GM06990 (cell line): ENCODE measurements around the gene MYOF.

Source experiments
- DNase-seq: peaks from one replicate; pipeline ENCODE4 v3.0.0-alpha.2; 2011; ENCODE audit not compliant: insufficient read length; ENCODE audit errors: extremely low read depth
- H3K27me3 ChIP-seq: replicated peaks from 2 replicates; pipeline ENCODE4 v1.6.0; 2011; ENCODE audit warnings: low read length; ENCODE audit not compliant: control insufficient read depth, insufficient read depth
- H3K36me3 ChIP-seq: 2 replicates; pipeline ENCODE4 v1.5.1; 2011; ENCODE audit warnings: low read length; ENCODE audit not compliant: control insufficient read depth, insufficient read depth
- H3K4me3 ChIP-seq: replicated peaks from 2 replicates; pipeline ENCODE4 v1.5.1; 2011; ENCODE audit warnings: low read depth, mild to moderate bottlenecking, control low read depth, low read length
- TF ChIP-seq, protein P1 (sequence below): IDR thresholded peaks from 2 replicates; pipeline ENCODE4 v1.5.1; 2011; ENCODE audit warnings: low read length, control low read depth, mild to moderate bottlenecking, inconsistent platforms; ENCODE audit not compliant: insufficient read depth, poor library complexity, severe bottlenecking

The MYOF gene

DNA sequence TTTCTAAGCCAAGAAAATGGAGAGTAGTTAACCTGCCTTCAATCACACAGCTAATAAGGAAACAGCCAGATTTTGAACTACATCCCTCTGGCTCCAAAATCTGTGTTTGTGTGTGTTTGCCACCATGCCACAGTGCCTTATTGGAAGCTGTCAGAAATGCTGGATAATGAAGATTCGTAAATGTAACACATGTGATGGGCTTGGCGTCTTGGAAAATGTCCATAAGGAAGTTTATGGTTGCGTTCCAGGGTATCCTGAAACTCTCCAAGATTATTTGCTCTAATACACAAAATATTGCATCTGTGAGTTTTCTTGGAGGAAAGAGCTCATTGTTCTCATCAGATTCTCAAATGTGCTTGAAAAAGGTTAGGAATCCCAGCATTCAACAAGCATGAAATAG is 22.7 kb downstream of the MYOF start:
- DNase-seq, result no peak
- Histone ChIP-seq H3K36me3 (no peaks in the 10 kb centered on the region), H3K4me3 (no peak overlapping the region), H3K27me3 (no peaks in the 10 kb centered on the region)
- TF ChIP-seq, protein P1, sequence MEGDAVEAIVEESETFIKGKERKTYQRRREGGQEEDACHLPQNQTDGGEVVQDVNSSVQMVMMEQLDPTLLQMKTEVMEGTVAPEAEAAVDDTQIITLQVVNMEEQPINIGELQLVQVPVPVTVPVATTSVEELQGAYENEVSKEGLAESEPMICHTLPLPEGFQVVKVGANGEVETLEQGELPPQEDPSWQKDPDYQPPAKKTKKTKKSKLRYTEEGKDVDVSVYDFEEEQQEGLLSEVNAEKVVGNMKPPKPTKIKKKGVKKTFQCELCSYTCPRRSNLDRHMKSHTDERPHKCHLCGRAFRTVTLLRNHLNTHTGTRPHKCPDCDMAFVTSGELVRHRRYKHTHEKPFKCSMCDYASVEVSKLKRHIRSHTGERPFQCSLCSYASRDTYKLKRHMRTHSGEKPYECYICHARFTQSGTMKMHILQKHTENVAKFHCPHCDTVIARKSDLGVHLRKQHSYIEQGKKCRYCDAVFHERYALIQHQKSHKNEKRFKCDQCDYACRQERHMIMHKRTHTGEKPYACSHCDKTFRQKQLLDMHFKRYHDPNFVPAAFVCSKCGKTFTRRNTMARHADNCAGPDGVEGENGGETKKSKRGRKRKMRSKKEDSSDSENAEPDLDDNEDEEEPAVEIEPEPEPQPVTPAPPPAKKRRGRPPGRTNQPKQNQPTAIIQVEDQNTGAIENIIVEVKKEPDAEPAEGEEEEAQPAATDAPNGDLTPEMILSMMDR, result no peak

DNA sequence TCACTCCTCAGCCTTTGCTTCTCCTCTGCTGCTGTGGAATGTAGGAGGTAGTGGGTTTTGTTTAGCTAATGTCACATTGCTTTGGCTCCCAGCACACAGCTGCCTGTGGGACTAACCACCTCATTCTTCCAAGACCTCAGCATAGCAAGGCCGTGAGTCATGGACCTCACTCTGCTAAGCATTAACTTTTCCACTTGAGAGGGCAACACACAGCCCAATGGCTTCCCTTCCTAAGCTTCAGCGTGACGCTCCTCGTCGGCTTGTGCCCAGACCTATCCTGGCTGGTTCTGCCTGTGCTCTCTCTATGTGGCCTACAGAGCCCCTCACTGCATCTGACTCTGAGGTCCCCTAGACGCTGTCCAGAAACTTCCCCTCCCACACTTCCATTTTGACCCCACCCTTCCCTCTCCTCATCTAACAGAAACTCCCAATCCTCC is 23.3 kb downstream of the MYOF start:
- Histone ChIP-seq H3K4me3 (no peak overlapping the region), H3K36me3 (no peaks in the 10 kb centered on the region), H3K27me3 (no peaks in the 10 kb centered on the region)
- TF ChIP-seq, protein P1, result no peak
- DNase-seq, result no peak

DNA sequence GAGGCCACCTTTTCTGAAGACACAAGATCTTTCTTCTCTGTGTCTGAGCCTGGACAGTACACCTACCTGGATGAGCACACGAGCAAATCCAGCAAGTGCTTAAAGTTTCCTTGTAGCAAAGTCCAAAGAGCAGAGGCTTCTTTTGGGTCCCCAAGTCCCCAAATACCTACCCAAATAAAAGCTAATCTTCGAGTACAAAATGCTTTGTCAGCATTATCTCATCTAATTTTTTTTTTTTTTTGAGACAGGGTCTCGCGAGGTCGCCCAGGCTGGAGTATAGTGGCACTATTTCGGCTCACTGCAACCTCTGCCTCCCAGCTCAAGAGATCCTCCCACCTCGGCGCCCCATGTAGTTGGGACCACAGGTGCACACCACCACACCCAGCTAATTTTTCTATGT is 24.6 kb downstream of the MYOF start:
- Histone ChIP-seq H3K27me3 (no peaks in the 10 kb centered on the region), H3K36me3 (no peaks in the 10 kb centered on the region), H3K4me3 (no peak overlapping the region)
- no peak for DNase-seq
- TF ChIP-seq, protein P1, result no peak

DNA sequence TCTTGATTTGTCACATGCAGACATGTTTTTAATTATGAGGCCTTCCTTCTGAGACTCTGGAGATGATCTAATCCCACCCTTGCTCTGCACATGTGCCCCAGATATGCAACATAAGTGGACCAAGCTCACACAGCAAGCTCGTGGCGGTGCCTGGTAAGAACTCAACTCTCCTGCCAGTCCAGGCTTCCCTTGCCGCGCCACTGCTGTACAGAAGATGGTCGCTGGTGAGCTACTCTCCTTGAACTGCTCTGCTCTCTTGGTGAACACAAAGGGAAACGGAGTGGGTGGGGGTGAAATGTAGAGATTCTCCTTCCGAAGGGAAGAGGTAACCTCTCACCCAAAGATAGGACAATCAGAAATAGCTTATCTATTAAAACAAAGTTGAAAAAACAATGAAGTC is 25.7 kb downstream of the MYOF start:
- Histone ChIP-seq H3K4me3 (no peak overlapping the region), H3K27me3 (no peaks in the 10 kb centered on the region), H3K36me3 (no peaks in the 10 kb centered on the region)
- TF ChIP-seq, protein P1, result no peak
- no peak for DNase-seq

DNA sequence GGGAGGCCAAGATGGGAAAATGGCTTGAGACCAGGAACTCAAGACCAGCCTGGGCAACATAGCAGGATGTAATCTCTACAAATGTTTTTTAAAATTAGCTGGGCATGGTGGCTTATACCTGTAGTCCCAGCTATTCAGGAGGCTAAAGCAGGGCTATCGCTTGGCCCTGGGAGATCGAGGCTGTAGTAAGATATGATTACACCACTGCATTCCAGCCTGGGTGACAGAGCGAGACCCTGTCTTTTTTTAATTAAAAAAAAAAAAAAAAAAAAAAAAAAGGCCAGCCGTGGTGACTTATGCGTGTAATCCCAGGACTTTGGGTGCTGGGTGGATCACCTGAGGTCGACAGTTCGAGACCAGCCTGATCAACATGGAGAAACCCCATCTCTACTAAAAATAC is 27.4 kb downstream of the MYOF start:
- DNase-seq, result no peak
- TF ChIP-seq, protein P1, result no peak
- Histone ChIP-seq H3K27me3 (no peaks in the 10 kb centered on the region), H3K4me3 (no peak overlapping the region), H3K36me3 (no peaks in the 10 kb centered on the region)

DNA sequence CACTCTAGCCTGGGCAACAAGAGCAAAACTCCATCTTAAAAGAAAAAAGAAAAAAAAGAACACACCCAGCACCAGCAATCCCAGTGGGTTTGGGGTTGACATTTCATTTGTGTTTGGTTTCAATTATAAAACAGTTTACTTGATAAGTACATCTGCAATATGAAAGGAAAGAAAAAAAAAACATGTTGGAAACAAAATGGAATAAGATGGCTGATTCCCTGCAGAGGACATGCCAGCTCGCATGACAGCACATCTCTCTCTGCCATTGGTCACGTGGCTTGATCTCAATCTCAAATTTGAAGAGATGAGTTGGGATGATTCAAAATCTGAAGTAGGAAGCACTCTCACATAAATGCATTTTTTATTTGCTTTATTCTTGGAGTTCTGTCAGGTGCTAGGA is 28.0 kb downstream of the MYOF start:
- no peak for DNase-seq
- Histone ChIP-seq H3K27me3 (no peaks in the 10 kb centered on the region), H3K4me3 (no peak overlapping the region), H3K36me3 (no peaks in the 10 kb centered on the region)
- TF ChIP-seq, protein P1, result no peak
